Neuronal stem cell (in vitro differentiated cells): Measurements from ENCODE around the gene VAMP7.

Source experiments
- DNase-seq: peaks from one replicate; pipeline ENCODE4 v3.0.0-alpha.2; 2013; ENCODE audit warnings: low spot score
- H2AFZ ChIP-seq: one replicate; pipeline ENCODE4 v1.6.1; 2013; ENCODE audit warnings: mild to moderate bottlenecking, low read length, inconsistent platforms
- H2AK5ac ChIP-seq: 2 replicates; pipeline ENCODE4 v1.6.1; 2013; ENCODE audit warnings: low read depth, mild to moderate bottlenecking, inconsistent platforms, low read length, moderate library complexity, mixed read lengths
- H2BK120ac ChIP-seq: 2 replicates; pipeline ENCODE4 v1.6.1; 2013; ENCODE audit warnings: low read depth, mild to moderate bottlenecking, inconsistent platforms, low read length, moderate library complexity, mixed read lengths
- H2BK12ac ChIP-seq: one replicate; pipeline ENCODE4 v1.6.1; 2013; ENCODE audit warnings: low read length, inconsistent platforms
- H2BK15ac ChIP-seq: 2 replicates; pipeline ENCODE4 v1.6.1; 2013; ENCODE audit warnings: mild to moderate bottlenecking, low read length, inconsistent platforms, mixed read lengths
- H2BK5ac ChIP-seq: one replicate; pipeline ENCODE4 v1.6.1; 2013; ENCODE audit warnings: inconsistent platforms, mild to moderate bottlenecking, low read length, moderate library complexity
- H3K14ac ChIP-seq: one replicate; pipeline ENCODE4 v1.6.1; 2013; ENCODE audit warnings: low read length, inconsistent platforms
- H3K18ac ChIP-seq: 2 replicates; pipeline ENCODE4 v1.6.1; 2013; ENCODE audit warnings: low read length, inconsistent platforms
- H3K23ac ChIP-seq: 2 replicates; pipeline ENCODE4 v1.6.1; 2013; ENCODE audit warnings: low read depth, mild to moderate bottlenecking, mixed read lengths, low read length, inconsistent platforms; ENCODE audit not compliant: poor library complexity
- H3K27ac ChIP-seq: replicated peaks from 3 replicates; pipeline ENCODE4 v1.5.1; 2013; ENCODE audit warnings: low read length, inconsistent platforms
- H3K27me3 ChIP-seq, 3 experiments: 2 replicates each; pipeline ENCODE4 v1.6.1; 2013; ENCODE audit warnings: low read length in 3 of 3, mild to moderate bottlenecking in 2 of 3, inconsistent platforms in 1 of 3, low read depth in 1 of 3, mixed read lengths in 1 of 3, moderate library complexity in 1 of 3; ENCODE audit not compliant: control insufficient read depth in 3 of 3, insufficient read depth in 3 of 3
- H3K36me3 ChIP-seq, 2 donors: replicated peaks in 1 of 2; 2 replicates each; pipeline ENCODE4 v1.6.1; 2013; ENCODE audit warnings: low read length in 2 of 2; ENCODE audit not compliant: control insufficient read depth in 2 of 2, insufficient read depth in 2 of 2
- H3K4ac ChIP-seq: 2 replicates; pipeline ENCODE4 v1.6.1; 2013; ENCODE audit warnings: inconsistent platforms, mild to moderate bottlenecking, low read length, moderate library complexity
- H3K4me1 ChIP-seq, 2 donors: 1 replicate in 1 of 2; 2 replicates in 1 of 2; pipeline ENCODE4 v1.6.1; 2013; ENCODE audit warnings: low read length in 2 of 2, low read depth in 1 of 2; ENCODE audit not compliant: control insufficient read depth in 2 of 2, insufficient read depth in 1 of 2
- H3K4me2 ChIP-seq: one replicate; pipeline ENCODE4 v1.6.1; 2013; ENCODE audit warnings: mild to moderate bottlenecking, low read length, inconsistent platforms; ENCODE audit not compliant: insufficient read depth, poor library complexity, severe bottlenecking
- H3K4me3 ChIP-seq, 2 donors: 2 replicates each; pipeline ENCODE4 v1.5.1; 2013; ENCODE audit warnings: low read length in 2 of 2, mild to moderate bottlenecking in 2 of 2, inconsistent platforms in 1 of 2, moderate library complexity in 1 of 2
- H3K79me1 ChIP-seq: one replicate; pipeline ENCODE4 v1.6.1; 2013; ENCODE audit warnings: low read depth, mild to moderate bottlenecking, inconsistent platforms, low read length, moderate library complexity
- H3K9ac ChIP-seq: one replicate; pipeline ENCODE4 v1.6.1; 2013; ENCODE audit warnings: mild to moderate bottlenecking, low read depth, low read length, inconsistent platforms; ENCODE audit not compliant: poor library complexity
- H3K9me3 ChIP-seq, 2 donors: replicated peaks in 1 of 2; 2 replicates each; pipeline versions ENCODE3 to v1.6.1; 2013; ENCODE audit warnings: low read length in 2 of 2, mild to moderate bottlenecking in 2 of 2, inconsistent platforms in 1 of 2, low read depth in 1 of 2, mixed read lengths in 1 of 2, moderate library complexity in 1 of 2; ENCODE audit not compliant: control insufficient read depth in 2 of 2, insufficient read depth in 1 of 2
- H4K8ac ChIP-seq: one replicate; pipeline ENCODE4 v1.6.1; 2013; ENCODE audit warnings: low read depth, mild to moderate bottlenecking, inconsistent platforms, low read length, moderate library complexity
- H4K91ac ChIP-seq: one replicate; pipeline ENCODE4 v1.6.1; 2013; ENCODE audit warnings: low read length, low read depth, mild to moderate bottlenecking, inconsistent platforms; ENCODE audit not compliant: poor library complexity
- WGBS, 2 donors: extraction: QIAGEN DNeasy Blood & Tissue Kit; methylation state at CpG; one replicate each; pipeline ENCODE4 v1.1.7; 2013; ENCODE audit warnings: missing lambda C conversion rate in 2 of 2, mixed read lengths in 1 of 2; ENCODE audit not compliant: insufficient read length in 2 of 2, insufficient replicate concordance in 1 of 2; ENCODE audit errors: extremely low coverage in 2 of 2; 5-methylcytosine and 5-hydroxymethylcytosine counted together

Gene VAMP7

GRCh38 chrX:155957843-155958242 is 76.7 kb downstream of the VAMP7 start:
- Histone ChIP-seq H2BK120ac (no peak overlapping the region), H3K27ac (no peak overlapping the region), H3K4me2 (no peak overlapping the region), H3K4me3 (no peak overlapping the region), H2AFZ (no peak overlapping the region), H3K27me3 (peaks cover 0 to 4% (median 0%) of the 10 kb centered on the region in 3 experiments), H3K4ac (no peak overlapping the region), H4K8ac (no peak overlapping the region), H4K91ac (no peak overlapping the region), H2BK12ac (no peak overlapping the region), H3K9ac (no peak overlapping the region), H3K14ac (no peak overlapping the region), H2BK5ac (no peak overlapping the region), H3K79me1 (no peaks in the 10 kb centered on the region), H3K36me3 (no peaks in the 10 kb centered on the region), H3K18ac (no peak overlapping the region), H3K9me3 (peaks cover 0 to 8% of the 10 kb centered on the region in 2 donors), H3K4me1 (no peaks in the 10 kb centered on the region), H2BK15ac (no peak overlapping the region), H3K23ac (no peak overlapping the region), H2AK5ac (no peak overlapping the region)
- WGBS, 2 donors = no CpG with 5 or more reads among the region's 7 CpGs
- DNase-seq = no peak

DNA sequence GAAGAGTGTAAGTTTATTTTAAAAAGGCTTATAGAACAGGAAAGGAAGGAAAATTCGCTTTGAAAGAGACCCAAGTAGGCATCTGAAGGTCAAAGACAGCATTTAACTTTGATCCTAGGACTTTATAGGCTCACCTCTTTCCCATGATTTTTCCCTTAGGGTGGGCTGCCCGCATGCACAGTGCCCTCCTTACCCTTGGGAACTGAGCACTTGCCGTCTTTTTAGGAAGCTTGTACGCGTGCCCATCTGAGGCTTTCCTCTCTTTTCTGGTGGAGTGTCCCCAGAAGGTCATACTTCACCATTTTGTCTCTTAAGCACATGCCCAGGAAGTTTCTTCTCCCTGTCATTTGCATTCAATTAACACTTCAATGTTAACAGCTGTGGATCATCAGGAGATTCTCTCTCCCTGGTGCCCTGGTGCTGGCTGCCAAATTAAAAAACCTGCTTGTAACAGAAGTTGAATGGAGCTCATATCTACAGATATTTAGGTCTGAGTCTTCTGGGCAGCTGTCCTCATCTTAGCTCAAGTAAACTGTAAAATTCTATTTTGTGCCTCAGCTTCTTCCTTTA is 78.0 kb downstream of the VAMP7 start:
- no peak for DNase-seq
- Histone ChIP-seq H3K18ac (no peak overlapping the region), H4K8ac (no peak overlapping the region), H3K14ac (no peak overlapping the region), H2BK120ac (no peak overlapping the region), H3K79me1 (no peaks in the 10 kb centered on the region), H3K27me3 (peaks cover 0 to 4% (median 0%) of the 10 kb centered on the region in 3 experiments), H3K36me3 (no peaks in the 10 kb centered on the region), H3K4me1 (no peaks in the 10 kb centered on the region), H3K9me3 (peaks cover 0 to 8% of the 10 kb centered on the region in 2 donors), H2BK15ac (no peak overlapping the region), H3K27ac (no peak overlapping the region), H4K91ac (no peak overlapping the region), H3K9ac (no peak overlapping the region), H2BK5ac (no peak overlapping the region), H3K4me2 (no peak overlapping the region), H3K4ac (no peak overlapping the region), H2AK5ac (no peak overlapping the region), H3K4me3 (no peak overlapping the region), H3K23ac (no peak overlapping the region), H2BK12ac (no peak overlapping the region), H2AFZ (no peak overlapping the region)
- WGBS, 2 donors = no CpG with 5 or more reads among the region's 5 CpGs

DNA sequence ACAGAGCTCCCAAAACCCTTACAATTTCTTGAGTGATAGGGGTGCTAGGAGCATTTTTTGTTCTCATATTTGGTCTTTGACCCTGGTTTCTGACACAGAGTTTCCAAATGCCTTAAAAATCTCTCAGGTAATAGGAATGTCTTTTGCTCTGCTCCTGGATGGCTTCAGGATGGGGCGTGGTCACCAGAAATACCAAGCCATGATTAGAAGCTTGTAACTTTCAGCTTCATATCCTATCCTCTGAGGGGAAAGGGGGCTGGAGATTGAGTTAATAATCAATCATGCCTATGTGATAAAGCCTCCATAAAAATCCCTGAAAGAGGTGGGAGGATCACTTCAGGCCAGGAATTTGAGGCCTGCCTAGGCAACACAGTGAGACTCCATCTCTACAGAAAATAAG is 81.8 kb downstream of the VAMP7 start:
- Histone ChIP-seq H3K27me3 (peaks cover 0 to 4% (median 0%) of the 10 kb centered on the region in 3 experiments), H2BK120ac (no peak overlapping the region), H2AK5ac (no peak overlapping the region), H3K9ac (no peak overlapping the region), H3K18ac (no peak overlapping the region), H3K79me1 (no peaks in the 10 kb centered on the region), H2BK5ac (no peak overlapping the region), H4K91ac (no peak overlapping the region), H2BK15ac (no peak overlapping the region), H3K14ac (no peak overlapping the region), H2BK12ac (no peak overlapping the region), H3K4me2 (no peak overlapping the region), H3K36me3 (no peaks in the 10 kb centered on the region), H4K8ac (no peak overlapping the region), H3K4me3 (no peak overlapping the region), H2AFZ (no peak overlapping the region), H3K27ac (no peak overlapping the region), H3K23ac (no peak overlapping the region), H3K9me3 (peaks cover 0 to 5% of the 10 kb centered on the region in 2 donors), H3K4me1 (no peaks in the 10 kb centered on the region), H3K4ac (no peak overlapping the region)
- DNase-seq = no peak
- no CpG with 5 or more reads among the region's 1 CpG for WGBS, 2 donors

DNA sequence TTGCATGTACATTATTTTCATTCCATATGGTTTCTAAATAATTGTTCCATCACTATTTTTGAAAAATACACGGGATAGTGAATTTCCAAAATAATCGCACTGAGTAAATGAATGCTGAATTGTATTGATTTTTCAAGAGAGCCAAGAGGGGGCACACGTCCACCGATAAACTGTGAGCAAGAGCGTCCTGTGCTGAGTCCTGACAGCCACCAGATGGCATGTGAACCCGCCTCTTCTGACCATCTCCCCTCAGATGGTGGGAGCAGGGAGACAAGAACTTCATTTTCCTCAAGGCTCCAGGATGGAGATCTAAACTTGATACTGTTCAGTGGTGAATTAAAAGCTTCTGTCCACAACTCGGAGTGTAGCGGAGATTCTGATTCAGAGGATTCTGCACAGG is 85.7 kb downstream of the VAMP7 start:
- peaks cover 3 to 5% of the 10 kb centered on the region in 2 donors for H3K9me3 ChIP-seq
- H3K79me1 ChIP-seq = no peaks in the 10 kb centered on the region
- H4K8ac ChIP-seq = no peak overlapping the region
- WGBS, 2 donors = no CpG with 5 or more reads among the region's 8 CpGs
- no peak for DNase-seq
- H3K14ac ChIP-seq = no peak overlapping the region
- no peak overlapping the region for H3K4me3 ChIP-seq
- no peak overlapping the region for H3K9ac ChIP-seq
- no peak overlapping the region for H3K4ac ChIP-seq
- no peak overlapping the region for H3K23ac ChIP-seq
- H3K4me1 ChIP-seq = no peaks in the 10 kb centered on the region
- H2BK120ac ChIP-seq = no peak overlapping the region
- no peak overlapping the region for H3K4me2 ChIP-seq
- H3K27ac ChIP-seq = no peak overlapping the region
- no peak overlapping the region for H2BK5ac ChIP-seq
- no peaks in the 10 kb centered on the region for H3K36me3 ChIP-seq
- H3K18ac ChIP-seq = no peak overlapping the region
- H2BK12ac ChIP-seq = no peak overlapping the region
- H2BK15ac ChIP-seq = no peak overlapping the region
- no peak overlapping the region for H4K91ac ChIP-seq
- H2AK5ac ChIP-seq = no peak overlapping the region
- no peak overlapping the region for H2AFZ ChIP-seq
- H3K27me3 ChIP-seq = no peaks in the 10 kb centered on the region
